Gastrocnemius medialis (tissue), 4 donors: ENCODE measurements around the gene FBXW11. TPM values are rescaled to one million over a fixed set of nuclear protein-coding genes. Genes with fewer than 3 reads are reported as not detected.

Experiments used
- ATAC-seq, 2 donors: fragments of 150-250 bp; one replicate each; pipeline ENCODE4 v1.9.1; 2016
- DNase-seq, 2 donors: peaks; one replicate each; pipeline ENCODE4 v3.0.0-alpha.2; 2019
- H3K27ac ChIP-seq, 4 donors: fragments of 200-600 bp; sonication (generic); 1 replicate in 1 of 4; 2 replicates in 3 of 4; pipeline ENCODE4 v1.5.1; 2016 to 2018; ENCODE audit warnings: mild to moderate bottlenecking in 2 of 4, moderate library complexity in 1 of 4
- H3K27me3 ChIP-seq, 3 donors: fragments of 200-600 bp; sonication (generic) in 2 of 3; 1 replicate in 1 of 3; 2 replicates in 2 of 3; pipeline versions ENCODE4 v1.5.1 to v1.6.0; 2016 to 2019; ENCODE audit warnings: mild to moderate bottlenecking in 1 of 3, moderate library complexity in 1 of 3
- H3K36me3 ChIP-seq, 2 donors: fragments of 200-600 bp; sonication (generic) in 1 of 2; one replicate each; pipeline ENCODE4 v1.5.1; 2017 to 2018
- H3K4me1 ChIP-seq, 2 donors: fragments of 200-600 bp; sonication (generic) in 1 of 2; one replicate each; pipeline ENCODE4 v1.5.1; 2016 to 2017; ENCODE audit warnings: mild to moderate bottlenecking in 2 of 2
- H3K4me3 ChIP-seq, 4 donors: fragments of 200-600 bp; sonication (generic) in 3 of 4; 1 replicate in 1 of 4; 2 replicates in 3 of 4; pipeline ENCODE4 v1.5.1; 2016 to 2019; ENCODE audit warnings: mild to moderate bottlenecking in 2 of 4
- H3K9me3 ChIP-seq, 3 donors: fragments of 200-600 bp; sonication (generic) in 2 of 3; 1 replicate in 1 of 3; 2 replicates in 2 of 3; pipeline ENCODE4 v1.5.1; 2016 to 2019
- CTCF ChIP-seq, 5 experiments: fragments of 450-650 bp in 3 of 5; fragments of 200-600 bp in 2 of 5; sonication (generic) in 2 of 5; IDR thresholded peaks in 4 of 5; conservative IDR thresholded peaks in 1 of 5; 1 replicate in 4 of 5; 2 replicates in 1 of 5; pipeline ENCODE4 v1.5.1; 2016 to 2019; ENCODE audit warnings: antibody characterized with exemption in 5 of 5, mild to moderate bottlenecking in 3 of 5, moderate library complexity in 3 of 5
- POLR2A ChIP-seq, 2 donors: fragments of 450-650 bp; IDR thresholded peaks; one replicate each; pipeline ENCODE4 v1.6.1; 2017; ENCODE audit warnings: antibody characterized with exemption in 2 of 2, mild to moderate bottlenecking in 2 of 2, moderate library complexity in 2 of 2
- in situ Hi-C, 4 donors: fragments of 200-750 bp; cut with MboI; loops; one replicate each; pipeline versions ENCODE4 v1.15.0 to v1.8.0; 2017; ENCODE audit warnings: low sequenced_read_pairs in 4 of 4
- intact Hi-C: fragments of 100-400 bp; cut with DNase I; formaldehyde crosslinking; loops from one replicate; pipeline ENCODE4 v1.15.1; 2023; ENCODE audit warnings: low total_unique reads
- total RNA-seq, 4 donors: library from RNA; depleted of rRNA; stranded (reverse); fragments of >200 nt; gene quantifications; one replicate each; pipeline versions ENCODE4 v1.1.0 to v1.2.3, GENCODE V29; 2016

FBXW11 gene
- total RNA-seq, 4 donors from 2014 or later = 68.5 to 80.8 (median 72.2) TPM

- Histone ChIP-seq H3K9me3 (no peaks in the 10 kb centered on the region), H3K4me1 (peaks cover 0 to 3% of the 10 kb centered on the region in 2 donors), H3K4me3 (no peak overlapping the region), H3K27me3 (no peaks in the 10 kb centered on the region), H3K36me3 (no peaks in the 10 kb centered on the region), H3K27ac (peak overlapping the region in 1 of 4 donors; percentile 22)
- DNase-seq (no peak), ATAC-seq (no peak)
- TF ChIP-seq CTCF (IDR thresholded peaks at IDR 0.05 in 4 of 5, conservative IDR thresholded peaks at IDR 0.05 in 1 of 5) = no peak
- no peak for TF ChIP-seq POLR2A (IDR thresholded peaks at IDR 0.05)
- intact Hi-C loops = loop anchor here (5.0 kb wide), 1 partner anchor 627 kb away; the partner anchor contains the start of gene FGF18
- in situ Hi-C loops = loop anchor here (5.0 to 25.0 kb wide), 2 partner anchors 132 to 632 kb away; partner anchors contain the start of gene FGF18 (in 4 of the 4)
These were observed 38.3 kb upstream of the FBXW11 start for GRCh38 chr5:172044631-172045314.

GRCh38 chr5:172043865-172044264 lies 37.4 kb upstream of the FBXW11 start:
- in situ Hi-C loops (loop anchor here (5.0 to 25.0 kb wide), 2 partner anchors 132 to 632 kb away; partner anchors contain the start of gene FGF18 (in 4 of the 4)), intact Hi-C loops (loop anchor here (5.0 kb wide), 1 partner anchor 627 kb away; the partner anchor contains the start of gene FGF18)
- Histone ChIP-seq H3K4me1 (peaks cover 0 to 4% of the 10 kb centered on the region in 2 donors), H3K27ac (no peak overlapping the region), H3K9me3 (no peaks in the 10 kb centered on the region), H3K4me3 (no peak overlapping the region), H3K27me3 (no peaks in the 10 kb centered on the region), H3K36me3 (no peaks in the 10 kb centered on the region)
- no peak for DNase-seq
- TF ChIP-seq POLR2A (IDR thresholded peaks at IDR 0.05) = no peak
- TF ChIP-seq CTCF (IDR thresholded peaks at IDR 0.05 in 4 of 5, conservative IDR thresholded peaks at IDR 0.05 in 1 of 5) = no peak
- ATAC-seq = no peak

GRCh38 chr5:172042183-172042582 lies 35.7 kb upstream of the FBXW11 start:
- Histone ChIP-seq H3K4me3 (no peak overlapping the region), H3K27ac (no peak overlapping the region), H3K27me3 (no peaks in the 10 kb centered on the region), H3K9me3 (no peaks in the 10 kb centered on the region), H3K4me1 (peaks cover 0 to 4% of the 10 kb centered on the region in 2 donors), H3K36me3 (no peaks in the 10 kb centered on the region)
- TF ChIP-seq POLR2A (IDR thresholded peaks at IDR 0.05) = no peak
- TF ChIP-seq CTCF (IDR thresholded peaks at IDR 0.05 in 4 of 5, conservative IDR thresholded peaks at IDR 0.05 in 1 of 5) = no peak
- in situ Hi-C loops (loop anchor here (5.0 to 25.0 kb wide), 2 partner anchors 130 to 630 kb away; partner anchors contain the start of gene FGF18 (in 4 of the 4)), intact Hi-C loops (loop anchor here (5.0 kb wide), 1 partner anchor 625 kb away; the partner anchor contains the start of gene FGF18)
- DNase-seq = no peak
- ATAC-seq = no peak

GRCh38 chr5:172038167-172038566 lies 31.7 kb upstream of the FBXW11 start:
- H3K4me1 ChIP-seq = peaks cover 0 to 4% of the 10 kb centered on the region in 2 donors
- no peaks in the 10 kb centered on the region for H3K36me3 ChIP-seq
- no peaks in the 10 kb centered on the region for H3K27me3 ChIP-seq
- no peak overlapping the region for H3K27ac ChIP-seq
- no peak for TF ChIP-seq CTCF (IDR thresholded peaks at IDR 0.05 in 4 of 5, conservative IDR thresholded peaks at IDR 0.05 in 1 of 5)
- no peak for TF ChIP-seq POLR2A (IDR thresholded peaks at IDR 0.05)
- no peak overlapping the region for H3K4me3 ChIP-seq
- intact Hi-C loops (no loop called here), in situ Hi-C loops (loop anchor here (10.0 to 25.0 kb wide), 2 partner anchors 123 to 626 kb away; partner anchors contain the start of gene FGF18 (in 4 of the 4))
- DNase-seq (no peak), ATAC-seq (no peak)
- no peaks in the 10 kb centered on the region for H3K9me3 ChIP-seq
